ENCODE results near the gene RAMP1.

Gene RAMP1

GRCh38 chr2:237884681-237885080 lies 25.3 kb downstream of the RAMP1 start:
- TF ChIP-seq, protein P1, sequence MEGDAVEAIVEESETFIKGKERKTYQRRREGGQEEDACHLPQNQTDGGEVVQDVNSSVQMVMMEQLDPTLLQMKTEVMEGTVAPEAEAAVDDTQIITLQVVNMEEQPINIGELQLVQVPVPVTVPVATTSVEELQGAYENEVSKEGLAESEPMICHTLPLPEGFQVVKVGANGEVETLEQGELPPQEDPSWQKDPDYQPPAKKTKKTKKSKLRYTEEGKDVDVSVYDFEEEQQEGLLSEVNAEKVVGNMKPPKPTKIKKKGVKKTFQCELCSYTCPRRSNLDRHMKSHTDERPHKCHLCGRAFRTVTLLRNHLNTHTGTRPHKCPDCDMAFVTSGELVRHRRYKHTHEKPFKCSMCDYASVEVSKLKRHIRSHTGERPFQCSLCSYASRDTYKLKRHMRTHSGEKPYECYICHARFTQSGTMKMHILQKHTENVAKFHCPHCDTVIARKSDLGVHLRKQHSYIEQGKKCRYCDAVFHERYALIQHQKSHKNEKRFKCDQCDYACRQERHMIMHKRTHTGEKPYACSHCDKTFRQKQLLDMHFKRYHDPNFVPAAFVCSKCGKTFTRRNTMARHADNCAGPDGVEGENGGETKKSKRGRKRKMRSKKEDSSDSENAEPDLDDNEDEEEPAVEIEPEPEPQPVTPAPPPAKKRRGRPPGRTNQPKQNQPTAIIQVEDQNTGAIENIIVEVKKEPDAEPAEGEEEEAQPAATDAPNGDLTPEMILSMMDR (IDR thresholded peaks at IDR 0.05; ENCODE audit: extremely low read depth, missing control alignments): no peak
- no peak for DNase-seq (ENCODE audit: low spot score)

DNA sequence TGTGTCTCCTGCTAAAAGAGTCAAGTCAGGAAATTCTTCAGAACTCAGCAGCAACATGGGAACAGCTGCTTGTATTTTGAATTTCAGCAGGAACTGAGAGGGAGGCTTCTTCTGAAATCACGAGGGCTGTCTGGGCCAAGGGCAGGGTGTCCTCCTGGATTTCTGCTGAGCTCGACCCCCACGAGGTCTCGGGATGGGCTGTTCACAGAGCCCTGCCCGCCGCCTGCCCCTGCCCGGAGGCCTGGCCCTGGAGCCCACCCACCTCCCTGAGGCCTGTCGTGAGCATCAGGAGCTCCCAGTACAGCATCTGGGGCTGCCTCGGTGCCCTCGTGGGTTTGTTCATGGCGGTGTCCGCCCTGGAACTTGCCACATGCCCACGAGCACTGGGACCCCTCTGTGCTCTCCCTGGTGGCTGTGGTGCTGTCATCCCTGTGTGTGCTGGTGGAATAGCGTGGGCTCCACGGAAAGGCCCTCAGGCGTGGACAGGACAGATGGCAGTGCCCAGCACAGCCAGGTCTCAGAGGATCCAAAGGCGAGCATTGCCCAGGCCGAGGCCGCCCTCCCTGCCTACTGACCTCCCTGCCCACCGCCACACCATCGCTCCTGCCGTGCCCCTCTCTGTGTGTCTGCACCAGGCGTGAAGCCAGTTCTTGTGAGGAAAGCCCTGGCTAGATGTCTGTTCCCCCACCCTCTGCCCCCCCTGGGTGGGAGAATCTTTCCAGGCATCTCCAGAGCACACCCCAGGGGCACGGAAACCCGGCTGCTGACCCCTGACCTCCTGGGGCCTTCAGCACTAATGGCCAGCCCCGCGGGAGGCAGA lies 25.9 kb downstream of the RAMP1 start:
- no peak for DNase-seq (ENCODE audit: low spot score)
- TF ChIP-seq, protein P1 (IDR thresholded peaks at IDR 0.05; ENCODE audit: extremely low read depth, missing control alignments): no peak

DNA sequence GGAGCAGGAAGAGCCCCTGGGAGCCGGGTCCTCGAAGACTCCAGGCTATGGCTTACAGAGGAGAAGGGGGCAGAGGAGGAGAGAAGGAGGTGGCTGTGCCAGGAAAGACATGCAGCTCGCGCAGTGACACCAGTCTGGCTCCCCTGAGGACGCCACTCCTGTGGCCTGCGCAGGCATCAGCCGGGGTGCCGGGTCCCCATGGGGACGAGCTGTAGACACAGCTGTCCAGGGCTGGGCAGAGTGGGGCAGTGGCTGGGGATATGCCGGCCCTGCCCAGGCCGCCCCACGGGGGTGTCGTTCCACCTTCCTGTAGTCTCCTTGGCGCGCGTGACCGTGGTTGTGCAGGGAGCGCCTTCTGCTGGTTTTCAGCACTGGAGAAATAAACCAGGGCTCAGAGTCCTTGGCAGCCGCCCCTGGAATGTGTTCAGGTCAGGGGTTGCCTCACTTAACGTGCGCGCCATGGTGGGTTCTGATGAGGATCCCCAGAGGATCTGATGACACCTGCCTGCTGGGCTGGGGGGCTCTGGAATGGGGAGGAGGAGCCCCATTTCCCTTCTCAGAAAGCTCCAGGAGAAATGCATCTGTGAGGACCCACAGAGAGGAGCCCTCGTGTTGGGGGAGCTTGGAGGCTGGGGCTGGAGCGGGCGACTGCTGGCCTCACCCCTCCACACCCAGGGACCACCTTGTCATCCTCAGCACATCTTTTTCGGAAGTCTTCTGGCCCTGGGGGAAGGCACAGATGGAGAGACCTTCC lies 26.7 kb downstream of the RAMP1 start:
- no peak for DNase-seq (ENCODE audit: low spot score)
- TF ChIP-seq, protein P1 (IDR thresholded peaks at IDR 0.05; ENCODE audit: extremely low read depth, missing control alignments): no peak

DNA sequence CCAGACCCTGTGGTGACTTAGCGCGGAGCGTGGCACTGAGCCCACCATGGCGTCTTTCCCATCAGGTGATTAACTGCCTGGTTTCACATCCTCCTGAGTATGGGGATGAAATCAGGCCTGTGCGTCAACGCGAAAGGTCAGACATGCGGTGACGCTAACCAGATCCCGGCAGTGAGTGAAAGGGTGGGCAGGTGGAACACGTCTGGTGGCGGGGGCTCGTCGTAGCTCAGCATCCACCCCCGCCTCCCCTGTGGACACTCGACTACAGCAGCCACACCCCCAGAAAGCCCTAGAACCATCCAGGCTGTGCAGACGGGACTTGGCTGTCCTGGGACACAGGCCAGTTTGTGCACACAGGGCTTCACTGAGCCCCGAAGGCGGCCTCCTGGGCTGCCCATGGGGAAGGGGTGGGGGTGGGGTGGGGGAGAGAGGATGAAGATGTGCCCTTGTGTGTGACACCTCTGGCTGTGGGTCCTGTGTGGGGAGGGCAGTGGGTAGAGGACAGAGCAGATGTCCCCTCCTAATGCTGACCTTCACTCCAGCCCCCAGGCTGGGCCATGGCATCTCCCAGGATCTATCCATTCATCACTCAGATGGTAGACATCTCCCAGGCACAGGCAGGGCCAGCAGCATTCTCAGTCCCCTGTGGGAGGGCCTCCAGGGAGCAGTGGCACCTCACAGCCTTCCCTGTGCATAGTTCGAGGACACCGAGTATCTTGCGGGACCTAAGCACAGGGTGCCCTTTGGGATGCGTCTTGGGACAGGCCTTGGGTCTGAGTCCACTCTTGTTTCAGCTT lies 27.5 kb downstream of the RAMP1 start:
- TF ChIP-seq, protein P1 (IDR thresholded peaks at IDR 0.05; ENCODE audit: extremely low read depth, missing control alignments): no peak
- DNase-seq (ENCODE audit: low spot score): no peak

DNA sequence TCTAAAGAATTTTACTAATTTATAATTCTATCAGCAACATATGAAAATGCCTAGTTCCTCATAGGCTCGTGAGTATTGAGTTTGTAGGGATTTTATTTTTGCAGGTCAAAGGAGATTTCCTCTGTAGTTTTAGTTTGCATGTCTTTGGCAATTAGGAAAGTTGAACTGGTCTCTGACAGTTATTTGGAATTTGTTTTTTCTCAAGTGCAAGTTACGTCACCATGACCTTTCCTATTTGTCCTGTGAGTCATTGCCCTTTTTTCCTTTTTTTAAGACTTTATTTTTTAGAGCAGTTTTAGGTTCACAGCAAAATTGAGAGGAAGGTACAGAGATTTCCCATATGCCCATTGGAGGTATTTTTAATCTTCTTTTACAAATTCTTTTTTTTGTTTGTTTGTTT lies 29.0 kb downstream of the RAMP1 start:
- TF ChIP-seq, protein P1 (IDR thresholded peaks at IDR 0.05; ENCODE audit: extremely low read depth, missing control alignments): no peak
- DNase-seq (ENCODE audit: low spot score): no peak

DNA sequence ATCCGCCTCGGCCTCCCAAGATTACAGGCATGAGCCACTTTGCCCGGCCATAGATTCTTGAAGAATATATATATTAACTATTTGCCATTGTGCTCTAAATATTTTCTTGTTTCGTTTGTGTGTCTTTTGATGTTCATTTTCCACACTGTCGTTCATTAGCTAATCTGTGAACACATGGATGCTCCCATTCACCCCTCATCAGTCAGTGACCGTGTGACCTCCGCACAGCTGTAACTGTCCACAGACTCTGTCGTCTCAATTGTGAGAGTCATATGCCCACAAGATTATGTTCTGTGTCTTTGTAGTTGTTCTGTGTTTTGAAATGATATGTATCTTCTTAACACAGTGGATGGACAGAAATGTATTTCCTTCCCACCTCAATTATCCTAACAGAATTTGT lies 29.6 kb downstream of the RAMP1 start:
- no peak for DNase-seq (ENCODE audit: low spot score)
- TF ChIP-seq, protein P1 (IDR thresholded peaks at IDR 0.05; ENCODE audit: extremely low read depth, missing control alignments): no peak
